Nucleus accumbens (tissue), 56 donors: ENCODE results near the gene FMNL1.
A peak's percentile ranks its signal among the peaks of the same experiment; 100 is the strongest.

Source experiments
- DNase-seq, 56 donors: peaks; one replicate each; lab custom pipeline; 2025; lab: John Stamatoyannopoulos, UW

The FMNL1 gene

DNA sequence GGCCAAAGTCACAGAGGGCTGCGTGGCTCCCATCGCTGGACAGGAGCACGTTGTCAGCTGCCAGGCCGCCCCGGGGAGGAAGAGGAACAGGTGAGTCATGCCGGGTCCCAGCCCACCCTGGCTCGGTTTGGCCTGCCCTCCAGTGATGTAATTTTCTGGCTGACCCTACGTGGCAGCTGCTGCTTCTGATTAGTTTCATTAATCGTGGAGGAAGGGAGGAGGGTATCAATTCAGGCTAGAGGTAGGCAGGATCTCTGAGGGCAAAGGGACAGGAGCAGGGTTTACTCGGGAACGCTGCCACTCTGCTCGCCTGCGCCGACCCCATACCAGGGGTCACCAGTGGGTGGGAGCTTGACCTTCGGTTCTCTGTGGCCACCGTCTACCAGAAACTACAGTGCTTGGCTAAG, 51.9 kb downstream of the FMNL1 start:
- DNase-seq, result no peak

DNA sequence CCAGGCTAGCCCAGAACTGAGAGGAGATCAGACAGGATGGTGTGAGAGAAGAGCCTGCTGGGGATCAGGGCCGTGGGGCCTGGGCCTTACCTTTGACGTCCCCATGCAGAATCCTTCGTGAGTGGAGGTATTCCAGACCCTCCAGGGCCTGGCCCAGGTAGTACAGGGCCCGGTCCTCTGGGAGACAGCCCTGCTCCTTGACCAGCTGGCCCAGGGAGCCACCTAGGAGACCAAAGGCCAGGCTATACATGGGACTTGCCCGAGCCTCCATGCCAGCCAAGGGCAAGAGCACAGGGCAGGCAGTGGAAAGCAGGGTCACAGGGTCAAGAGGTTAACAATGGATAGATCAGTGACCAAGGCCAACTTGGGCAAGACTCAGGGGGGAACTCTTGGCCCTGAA, 52.3 kb downstream of the FMNL1 start:
- no peak for DNase-seq

DNA sequence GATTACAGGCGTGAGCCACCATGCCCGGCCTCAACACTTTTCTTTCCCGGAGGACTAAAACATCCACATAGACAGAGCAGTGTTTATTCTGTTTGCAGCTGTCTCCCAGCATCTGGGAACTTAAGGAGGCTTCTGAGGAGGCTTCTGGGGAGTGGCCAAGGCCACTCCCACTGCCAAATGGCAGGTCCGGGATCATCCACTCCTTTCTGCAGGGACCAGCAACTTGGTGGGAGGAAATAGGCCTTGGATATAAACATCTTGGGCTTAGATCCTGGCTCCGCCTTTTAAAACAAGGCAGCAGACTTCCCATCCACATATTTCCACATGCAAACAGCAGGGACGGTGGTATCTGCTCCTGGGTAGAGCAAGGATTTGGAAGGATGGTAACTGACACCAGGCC, 54.3 kb downstream of the FMNL1 start:
- DNase-seq, result no peak

DNA sequence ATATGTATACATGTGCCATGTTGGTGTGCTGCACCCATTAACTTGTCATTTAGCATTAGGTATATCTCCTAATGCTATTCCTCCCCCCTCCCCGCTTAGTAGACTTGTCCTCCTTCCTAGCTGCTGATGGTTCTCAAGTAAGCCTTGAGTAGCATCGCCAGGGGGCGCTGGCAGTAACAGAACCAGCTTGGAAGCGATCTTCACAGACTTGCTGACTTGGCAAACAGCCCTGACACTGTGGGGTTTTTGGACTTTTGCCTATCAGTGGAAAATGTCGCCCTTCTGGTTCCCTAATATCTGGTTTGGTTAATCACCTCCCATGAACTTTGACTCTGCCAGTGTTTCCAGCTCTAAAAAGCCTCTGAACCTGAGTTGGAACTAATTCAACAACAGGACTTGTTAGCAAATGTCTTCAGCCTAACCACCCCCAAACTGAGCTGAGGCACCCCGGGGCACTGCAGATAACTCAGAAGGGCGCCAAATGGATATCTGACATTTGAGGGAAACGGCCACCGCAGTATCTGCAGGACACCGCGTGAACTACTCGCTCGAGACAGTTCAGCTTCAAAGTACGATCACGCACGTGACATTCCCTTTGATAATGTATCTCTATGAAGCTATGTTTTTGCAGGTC, 55.6 kb downstream of the FMNL1 start:
- DNase-seq, result peak in 53 of 56 donors; percentile 25 to 96 (median 72)

DNA sequence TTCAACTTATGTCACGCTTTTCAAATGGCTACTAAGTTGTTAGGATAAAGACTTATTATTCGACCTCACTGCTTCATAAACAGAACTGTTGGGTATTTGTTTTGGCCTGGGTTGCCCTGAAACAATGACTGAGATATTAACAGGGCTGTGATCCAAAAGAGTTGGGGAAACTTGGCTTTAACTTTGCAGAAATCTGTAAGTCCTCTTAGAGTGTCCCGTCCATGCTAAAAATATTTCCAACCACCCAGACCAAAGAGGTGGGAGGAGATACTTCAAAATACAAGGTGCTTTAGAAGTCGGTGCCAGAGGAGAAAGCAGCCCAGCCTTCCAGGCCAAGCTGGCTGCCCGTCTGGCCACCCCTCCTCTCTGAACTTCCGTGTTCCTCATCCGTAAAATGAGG, 56.3 kb downstream of the FMNL1 start:
- DNase-seq, result no peak

DNA sequence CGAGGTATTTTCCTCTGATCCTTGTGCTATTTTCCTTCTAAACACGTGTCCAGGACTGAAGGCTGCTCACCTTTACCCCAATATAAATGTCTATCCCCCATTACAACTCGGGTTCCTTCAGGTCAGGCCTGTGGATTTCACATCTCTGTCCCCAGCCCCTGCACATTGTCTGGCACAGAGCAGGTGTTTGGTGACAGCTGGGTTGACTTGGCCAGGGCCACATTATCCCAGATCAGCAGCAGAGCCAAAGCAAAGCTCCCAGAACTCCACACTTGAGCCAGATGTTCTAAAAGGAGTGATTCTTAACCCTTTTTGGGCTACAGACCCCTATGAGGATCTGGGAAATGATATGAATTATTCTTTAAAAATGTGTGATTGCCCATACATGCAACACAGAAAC, 58.2 kb downstream of the FMNL1 start:
- DNase-seq, result no peak

DNA sequence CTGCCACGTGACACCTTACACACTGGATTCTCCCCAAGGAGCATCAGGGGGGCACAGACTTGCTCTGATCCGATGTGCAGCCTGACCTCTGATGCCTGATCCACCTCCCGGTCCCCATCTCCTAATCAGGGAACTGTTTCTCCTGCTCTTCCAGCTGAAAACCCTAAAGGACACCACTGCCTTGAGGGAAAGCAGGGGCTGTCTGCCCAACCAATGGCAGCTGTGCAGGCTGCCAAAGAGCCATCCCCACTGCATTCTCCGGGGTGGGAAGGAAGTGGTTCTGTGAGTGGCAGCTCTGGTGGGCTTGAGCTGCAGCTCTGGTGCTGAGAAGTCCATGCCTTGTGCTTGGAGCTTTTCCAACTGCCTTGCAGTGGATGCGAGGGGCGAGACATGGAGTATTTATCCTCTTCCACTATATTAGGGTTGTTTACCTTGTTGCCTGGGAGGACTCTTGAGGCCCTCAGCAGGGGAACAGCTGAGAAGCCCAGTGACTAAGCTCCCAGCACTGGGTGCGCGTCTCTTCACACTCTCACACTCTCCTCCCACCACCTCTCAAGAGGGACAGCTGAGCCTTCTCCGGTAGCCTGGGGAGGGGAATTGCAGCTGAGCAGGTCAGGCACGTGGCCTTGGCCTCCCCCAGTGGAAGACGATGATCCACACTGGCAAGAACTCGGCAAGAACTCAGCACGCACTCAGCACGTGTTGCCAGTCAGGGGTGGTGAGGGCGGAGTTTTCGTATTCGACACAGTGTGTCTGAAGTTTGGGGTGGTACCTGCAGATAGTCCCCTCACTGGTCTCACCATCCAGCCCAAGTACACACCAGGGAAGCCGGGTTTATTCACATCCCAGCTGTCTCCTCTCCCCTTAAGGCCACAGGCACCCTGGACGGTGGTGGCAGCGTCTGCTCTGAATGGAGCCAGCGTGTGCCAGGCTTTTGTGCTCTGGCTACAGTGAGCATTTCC, 61.3 kb downstream of the FMNL1 start:
- DNase-seq, result no peak

DNA sequence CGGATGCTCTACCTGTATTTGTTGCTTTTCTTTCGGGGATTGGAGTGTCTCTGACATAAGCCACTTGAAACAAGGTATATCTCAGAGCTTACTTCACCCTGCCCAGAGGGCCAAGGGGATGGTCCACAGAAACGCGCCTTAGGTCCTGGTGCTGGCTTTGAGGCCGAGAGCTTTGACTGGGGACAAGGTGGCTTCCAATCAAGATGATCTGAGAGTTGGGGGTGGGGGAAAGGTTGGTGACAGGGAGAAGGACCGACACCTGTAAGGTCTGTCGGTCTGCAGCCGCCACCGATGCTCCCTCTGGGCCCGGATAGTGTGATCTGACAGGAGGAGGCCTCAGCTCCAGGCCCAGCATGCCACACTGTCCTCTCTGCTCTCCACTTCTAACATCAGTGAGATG, 62.0 kb downstream of the FMNL1 start:
- DNase-seq, result no peak

DNA sequence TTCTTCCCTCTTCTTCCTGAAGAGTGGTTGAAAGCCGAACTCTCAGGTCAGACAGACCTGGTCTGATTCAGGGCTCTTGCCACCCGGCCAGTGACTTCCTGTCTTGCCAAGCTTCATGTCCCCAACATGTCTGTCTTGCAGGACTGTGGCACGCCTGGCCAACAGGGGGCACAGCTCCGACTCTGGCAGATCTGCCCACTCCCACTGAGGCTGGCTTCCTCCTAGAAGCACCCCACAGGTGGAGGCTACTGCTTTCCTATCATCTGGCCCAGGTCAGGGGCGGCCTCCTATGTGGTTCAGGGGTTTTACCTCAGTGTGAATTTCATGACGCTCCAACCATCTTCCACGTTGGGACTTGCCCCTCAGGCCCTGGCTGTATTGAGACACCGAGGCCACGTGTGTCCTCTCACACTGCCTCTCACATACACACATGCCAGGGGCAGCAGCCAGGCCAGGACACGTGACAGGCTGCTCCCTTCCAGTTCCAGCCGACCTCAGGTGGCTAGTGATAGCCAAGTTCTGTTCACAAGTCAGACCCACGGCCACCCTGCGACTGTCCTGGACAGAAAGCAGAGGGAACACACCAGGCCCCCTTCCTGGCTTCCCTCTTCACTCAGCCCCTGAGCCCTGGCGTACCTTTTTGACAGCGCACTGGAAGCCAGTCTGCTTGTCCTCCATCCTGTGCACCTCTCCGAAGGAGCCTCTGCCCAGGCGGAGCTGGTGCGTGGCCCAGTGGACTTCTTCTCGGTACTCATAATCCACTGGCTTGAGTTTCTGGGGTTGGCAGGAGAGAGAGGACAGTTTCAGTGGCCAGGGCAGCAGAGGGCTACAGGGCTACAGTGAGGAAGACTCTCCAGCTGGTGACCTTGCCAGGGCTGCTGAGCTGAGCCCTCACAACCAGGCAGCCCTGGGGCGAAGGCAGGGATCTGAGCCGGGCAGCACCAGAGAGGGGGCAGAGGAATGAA, 62.8 kb downstream of the FMNL1 start:
- no peak for DNase-seq

DNA sequence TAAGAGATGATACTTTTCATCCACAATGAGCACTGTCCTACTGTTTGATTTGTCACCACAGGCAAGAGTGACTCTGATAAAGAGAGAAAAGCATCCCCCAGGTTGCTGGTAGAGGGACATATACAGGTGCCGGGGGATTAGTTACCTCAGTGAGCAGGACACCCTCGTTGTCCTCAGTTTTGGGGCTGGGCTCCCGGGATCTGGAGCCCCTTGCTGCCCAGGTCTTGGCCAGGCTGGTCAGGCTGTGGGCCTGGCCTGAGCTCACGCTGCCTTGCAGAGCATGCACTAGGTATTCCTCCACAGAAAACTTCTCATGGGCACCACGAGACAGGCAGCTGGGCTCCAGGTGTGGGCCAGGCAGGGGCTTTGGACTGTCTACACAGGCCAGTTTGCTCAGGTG, 64.6 kb downstream of the FMNL1 start:
- DNase-seq, result no peak

DNA sequence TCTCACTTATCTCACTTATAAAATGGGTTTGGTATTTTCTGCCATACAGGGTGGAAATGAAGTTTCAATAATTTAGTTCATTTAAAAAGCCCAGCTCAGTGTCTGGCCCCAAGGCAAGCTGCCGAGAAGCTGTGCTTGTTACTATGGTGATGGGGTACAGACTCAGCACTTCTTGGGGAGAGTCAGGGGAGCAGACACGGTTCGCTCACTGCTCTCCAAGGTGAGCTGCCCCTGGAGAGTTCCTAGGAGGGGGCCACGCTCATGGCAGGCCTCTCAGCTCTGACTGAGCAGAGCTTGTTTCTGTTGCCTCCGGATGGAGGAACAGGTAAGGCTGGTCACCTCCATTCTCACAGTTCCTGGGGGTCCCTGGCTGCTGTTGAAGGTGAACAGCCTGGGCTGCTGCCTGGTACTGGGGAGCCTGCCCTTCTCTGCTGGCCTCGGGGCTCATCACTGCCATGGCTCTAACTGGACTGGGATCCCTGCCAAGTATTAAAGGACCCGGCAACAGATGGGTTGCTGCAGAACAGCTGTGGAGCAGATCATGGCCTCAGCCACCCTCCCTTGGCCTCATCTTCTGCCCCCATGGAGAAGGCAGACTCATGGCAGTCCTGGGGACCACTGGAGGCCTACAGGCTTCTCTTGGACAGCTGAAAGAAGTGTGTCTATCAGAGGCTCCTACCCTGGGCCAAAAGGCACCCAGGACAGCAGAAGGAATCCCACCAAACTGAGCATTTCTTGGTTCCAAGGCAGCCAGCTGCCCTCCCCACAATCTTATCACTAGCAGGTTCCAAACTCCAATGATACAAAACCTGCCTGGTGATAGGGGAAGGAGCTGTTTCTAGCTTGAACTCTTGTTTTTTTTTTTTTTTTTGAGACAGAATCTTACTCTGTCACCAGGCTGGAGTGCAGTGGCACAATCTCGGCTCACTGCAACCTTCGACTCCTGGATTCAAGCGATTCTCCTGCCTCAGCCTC, 66.1 kb downstream of the FMNL1 start:
- peak in 1 of 56 donors; percentile 21 for DNase-seq

DNA sequence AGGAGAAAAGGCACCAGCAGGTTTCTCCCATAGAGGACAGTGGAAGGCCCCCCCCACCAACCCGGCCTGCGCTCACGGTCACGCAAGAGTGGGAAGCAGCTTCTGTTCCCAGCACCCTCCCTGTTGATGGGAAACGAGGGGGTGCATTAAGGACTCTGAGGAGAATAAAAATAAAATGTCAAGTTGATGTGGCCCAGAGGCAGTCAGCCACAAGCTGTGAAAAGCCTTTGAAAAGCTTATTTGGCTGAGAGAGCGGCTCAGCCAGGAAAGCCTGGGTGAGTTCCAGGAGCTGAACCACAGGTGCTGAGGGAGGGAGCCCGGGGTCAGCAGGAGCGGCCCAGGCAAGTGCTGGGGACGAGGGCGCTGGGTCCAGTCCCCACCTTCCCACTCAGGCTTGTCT, 67.1 kb downstream of the FMNL1 start:
- peak in 30 of 56 donors; percentile 7 to 64 (median 27) for DNase-seq

DNA sequence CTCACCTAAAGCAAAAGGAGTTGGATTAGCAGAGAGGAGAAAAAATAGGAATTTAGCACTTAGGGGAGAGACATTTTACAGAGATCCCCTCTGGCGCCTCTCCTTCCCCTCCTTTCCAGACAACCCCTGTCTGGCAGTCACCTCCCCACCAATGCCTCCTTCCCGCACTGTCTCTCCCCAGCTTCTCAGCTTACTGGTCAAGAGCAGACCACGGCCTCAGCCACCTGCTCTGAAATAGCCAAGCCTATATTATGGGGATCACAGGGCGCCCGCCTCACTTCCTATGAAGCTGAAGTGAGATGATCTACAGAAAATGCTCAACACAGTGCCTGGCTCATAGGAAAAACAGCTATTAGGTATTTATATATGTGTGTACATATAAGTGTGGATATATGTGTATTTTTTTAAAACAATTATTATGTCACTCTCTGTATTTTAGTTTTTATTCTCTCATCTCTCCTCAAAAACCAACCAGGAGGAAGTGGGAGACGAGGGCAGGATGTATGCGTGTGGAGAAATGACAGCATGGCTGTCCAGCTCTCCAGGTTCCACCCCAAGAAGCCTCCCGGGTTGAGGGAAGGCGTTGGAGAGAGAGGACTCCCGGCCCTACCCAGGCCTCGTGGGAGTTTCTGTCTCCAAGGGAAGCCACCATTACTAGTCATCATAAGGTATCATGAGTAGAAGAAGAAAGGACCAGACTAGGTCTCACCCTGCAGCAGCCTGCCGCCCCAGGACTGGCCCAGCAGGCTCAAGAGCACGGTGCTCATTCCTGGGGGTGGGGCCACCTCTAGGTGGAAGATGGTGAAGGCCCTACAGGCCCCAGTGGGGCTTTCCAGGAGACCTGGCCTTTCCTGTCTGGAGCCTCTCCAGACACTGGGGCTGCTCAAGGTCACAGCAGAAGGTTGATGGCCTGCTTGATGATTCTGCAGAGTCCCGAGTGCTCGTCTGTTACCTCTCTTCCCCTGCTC, 67.9 kb downstream of the FMNL1 start:
- DNase-seq, result no peak

DNA sequence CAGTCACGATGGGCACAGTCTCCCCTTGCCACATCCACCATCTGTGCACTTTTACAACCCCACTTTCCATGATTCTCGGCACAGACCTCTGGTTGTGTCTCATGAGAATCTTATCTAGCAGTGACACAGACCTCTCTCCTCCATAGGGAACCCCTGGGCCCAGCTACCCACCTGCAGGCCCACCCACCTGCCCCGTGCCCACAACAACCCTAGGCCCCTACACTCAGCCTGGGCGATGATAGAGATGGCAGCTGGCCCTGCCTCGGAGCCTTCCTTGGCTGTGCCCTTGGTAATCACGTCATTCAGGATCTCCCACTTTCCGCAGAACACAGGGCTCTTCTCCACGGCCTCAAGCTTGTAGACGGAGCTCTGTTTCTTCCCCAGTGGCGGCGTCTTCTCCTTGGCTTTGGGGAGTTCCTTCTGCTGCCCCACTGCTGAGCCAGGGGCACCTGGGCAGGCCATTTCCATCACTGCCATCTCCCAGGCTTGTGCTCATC, 68.6 kb downstream of the FMNL1 start:
- DNase-seq, result no peak

DNA sequence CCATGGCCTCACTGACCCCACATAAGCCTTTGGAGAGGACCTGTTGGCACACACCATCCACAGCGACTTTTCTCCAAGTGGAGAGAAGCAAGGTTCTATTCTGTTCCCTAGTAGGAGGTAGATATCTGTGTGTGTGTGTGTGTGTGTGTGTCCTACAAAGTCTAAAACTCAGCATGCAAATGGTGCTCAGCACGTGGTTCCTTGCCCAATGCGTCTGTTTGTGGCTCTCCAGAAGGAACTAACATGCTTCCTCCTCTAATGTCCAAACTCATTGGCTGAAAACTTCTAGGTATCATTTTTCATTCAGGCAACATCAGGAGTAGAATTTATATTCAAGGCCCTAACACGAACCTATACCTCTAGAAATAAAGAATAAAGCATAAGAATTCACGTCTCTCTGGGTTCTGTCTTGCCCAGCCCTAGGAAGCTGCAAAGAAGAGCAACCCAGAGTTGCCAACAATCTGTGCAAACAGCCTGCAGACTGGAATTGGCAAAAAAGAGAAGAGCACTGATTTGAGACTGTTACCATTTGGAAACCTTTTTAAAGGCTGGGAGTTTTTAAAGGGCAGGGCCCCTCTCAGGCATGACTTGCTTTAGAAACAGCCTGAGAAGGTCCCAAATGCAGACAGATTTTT, 69.6 kb downstream of the FMNL1 start:
- peak in 9 of 56 donors; percentile 10 to 61 (median 16) for DNase-seq

DNA sequence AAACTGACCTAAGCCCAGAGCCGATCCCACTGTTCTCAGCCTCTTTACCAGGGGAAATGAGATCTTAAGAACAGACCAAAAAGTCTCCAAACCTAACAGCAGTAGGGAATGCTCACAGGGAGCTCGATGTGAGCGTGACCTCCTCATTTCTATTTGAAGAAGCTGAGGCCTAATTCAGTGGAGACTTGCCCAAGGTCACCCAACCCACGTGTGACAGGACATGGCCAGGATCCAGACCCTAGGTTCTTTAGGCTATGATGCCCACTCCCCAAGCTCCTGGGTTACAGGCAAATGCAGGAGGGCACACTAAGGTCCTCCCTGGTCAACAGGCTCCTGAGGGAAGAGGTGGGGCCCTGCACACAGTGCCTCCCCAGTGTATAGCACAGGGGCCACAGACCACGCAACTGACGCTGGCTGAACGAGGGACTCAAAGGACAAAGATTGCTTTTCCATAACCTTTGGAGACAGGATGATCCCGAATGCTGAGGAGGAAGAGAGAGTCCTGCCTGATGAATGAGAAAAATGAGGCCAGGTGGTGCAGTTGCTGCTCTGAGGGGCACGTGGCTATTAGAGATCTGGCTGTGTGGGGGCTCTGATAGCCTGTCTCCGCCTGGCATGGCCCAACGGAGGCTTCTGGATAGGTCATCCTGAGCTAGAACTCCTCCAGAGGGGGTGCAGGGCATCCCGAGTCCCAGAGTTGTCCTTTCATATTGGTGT, 71.2 kb downstream of the FMNL1 start:
- no peak for DNase-seq
